ENCODE data around the gene LRRFIP1.

GRCh38 chr2:237816531-237816930 lies 189.1 kb downstream of the LRRFIP1 start:
- TF ChIP-seq CTCF (optimal IDR thresholded peaks at IDR 0.05 in 1 of 3, IDR thresholded peaks at IDR 0.05 in 1 of 3, conservative IDR thresholded peaks at IDR 0.05 in 1 of 3; ENCODE audit: extremely low read depth in 1 of 3, insufficient read depth in 2 of 3, low read length in 3 of 3) (no peak), EZH2 (IDR thresholded peaks at IDR 0.05; ENCODE audit: low read length) (no peak)
